ENCODE results near the gene VSTM4. TPM values are rescaled to one million over a fixed set of nuclear protein-coding genes. Genes with fewer than 3 reads are reported as not detected.

VSTM4 gene
- total and polyA plus RNA-seq, 9 of the 15 experiments (the other 6 are each of a cell fraction or from before 2014, with no cell fraction given) = 1.0 to 7.9 (median 3.0) TPM

- no peak for TF ChIP-seq CHD7 (IDR thresholded peaks at IDR 0.05; ENCODE audit: low read depth, low read length)
- peak; percentile 73 for TF ChIP-seq C11orf30 (IDR thresholded peaks at IDR 0.05; ENCODE audit: low read depth)
- no peak for TF ChIP-seq ZNF511 (CRISPR knock-in tag; IDR thresholded peaks at IDR 0.05)
- no peak for TF ChIP-seq SREBF2 (CRISPR knock-in tag; IDR thresholded peaks at IDR 0.05)
- no peak for TF ChIP-seq TAF15 (IDR thresholded peaks at IDR 0.05; ENCODE audit: low read depth, low read length)
- no peak for TF ChIP-seq GTF3C2 (IDR thresholded peaks at IDR 0.05; ENCODE audit: borderline replicate concordance, extremely low read depth, insufficient read length)
- peak; percentile 62 for TF ChIP-seq DEAF1 (CRISPR knock-in tag; IDR thresholded peaks at IDR 0.05)
- no peak for TF ChIP-seq HNRNPK (IDR thresholded peaks at IDR 0.05; ENCODE audit: low read depth, low read length, poor library complexity, severe bottlenecking)
- TF ChIP-seq ZSCAN32 (CRISPR knock-in tag; IDR thresholded peaks at IDR 0.05) = no peak
Observed at GRCh38 chr10:49161411-49161997, 46.2 kb upstream of the VSTM4 start (continued).
